Fibroblast of skin of left quadriceps (primary cell): ENCODE measurements around the gene EFNA3.

Experiments
- DNase-seq, 2 experiments: peaks; one replicate each; pipeline ENCODE4 v3.0.0-alpha.2; 2013; ENCODE audit warnings: low read depth in 2 of 2

The EFNA3 gene

GRCh38 chr1:155083052-155083541 is 4.5 kb downstream of the EFNA3 start:
- DNase-seq: no peak

GRCh38 chr1:155083865-155084721 is 5.5 kb downstream of the EFNA3 start:
- no peak for DNase-seq

DNA sequence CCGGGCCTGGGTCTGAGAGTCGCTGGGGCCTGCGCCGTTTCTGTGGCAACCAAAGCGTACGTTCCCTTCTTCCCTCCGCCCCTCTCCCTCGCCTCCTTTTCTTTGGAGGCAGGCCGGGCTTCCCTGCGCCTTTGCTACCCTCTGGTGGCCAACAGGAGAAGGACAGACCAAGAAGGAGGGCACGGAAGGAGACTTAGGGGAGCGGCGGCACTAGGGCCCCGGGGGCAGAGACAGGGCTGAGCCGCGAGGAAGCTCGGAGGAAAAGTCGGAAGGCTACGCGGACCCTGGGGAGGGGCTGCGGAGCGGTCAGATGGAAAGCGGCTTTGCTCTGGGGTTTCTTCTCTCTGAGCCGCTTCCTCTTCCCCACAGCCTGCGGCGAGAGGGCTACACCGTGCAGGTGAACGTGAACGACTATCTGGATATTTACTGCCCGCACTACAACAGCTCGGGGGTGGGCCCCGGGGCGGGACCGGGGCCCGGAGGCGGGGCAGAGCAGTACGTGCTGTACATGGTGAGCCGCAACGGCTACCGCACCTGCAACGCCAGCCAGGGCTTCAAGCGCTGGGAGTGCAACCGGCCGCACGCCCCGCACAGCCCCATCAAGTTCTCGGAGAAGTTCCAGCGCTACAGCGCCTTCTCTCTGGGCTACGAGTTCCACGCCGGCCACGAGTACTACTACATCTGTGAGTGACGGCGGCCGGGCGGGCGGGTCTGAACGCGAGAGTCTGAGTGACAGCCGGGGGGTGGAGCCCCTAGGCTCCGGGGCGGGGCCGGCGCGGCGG is 6.3 kb downstream of the EFNA3 start:
- peak; percentile 86 to 87 for DNase-seq

- no peak for DNase-seq
Observed at GRCh38 chr1:155085504-155086127, 7.0 kb downstream of the EFNA3 start.

- no peak for DNase-seq
Observed at GRCh38 chr1:155086128-155086741, 7.6 kb downstream of the EFNA3 start.

- DNase-seq: no peak
Observed at GRCh38 chr1:155086856-155087535, 8.4 kb downstream of the EFNA3 start.

GRCh38 chr1:155091071-155092051 is 12.7 kb downstream of the EFNA3 start:
- DNase-seq: no peak

GRCh38 chr1:155092131-155092530 is 13.5 kb downstream of the EFNA3 start:
- DNase-seq: no peak

- DNase-seq: no peak
Observed at GRCh38 chr1:155092641-155093040, 14.0 kb downstream of the EFNA3 start.

DNA sequence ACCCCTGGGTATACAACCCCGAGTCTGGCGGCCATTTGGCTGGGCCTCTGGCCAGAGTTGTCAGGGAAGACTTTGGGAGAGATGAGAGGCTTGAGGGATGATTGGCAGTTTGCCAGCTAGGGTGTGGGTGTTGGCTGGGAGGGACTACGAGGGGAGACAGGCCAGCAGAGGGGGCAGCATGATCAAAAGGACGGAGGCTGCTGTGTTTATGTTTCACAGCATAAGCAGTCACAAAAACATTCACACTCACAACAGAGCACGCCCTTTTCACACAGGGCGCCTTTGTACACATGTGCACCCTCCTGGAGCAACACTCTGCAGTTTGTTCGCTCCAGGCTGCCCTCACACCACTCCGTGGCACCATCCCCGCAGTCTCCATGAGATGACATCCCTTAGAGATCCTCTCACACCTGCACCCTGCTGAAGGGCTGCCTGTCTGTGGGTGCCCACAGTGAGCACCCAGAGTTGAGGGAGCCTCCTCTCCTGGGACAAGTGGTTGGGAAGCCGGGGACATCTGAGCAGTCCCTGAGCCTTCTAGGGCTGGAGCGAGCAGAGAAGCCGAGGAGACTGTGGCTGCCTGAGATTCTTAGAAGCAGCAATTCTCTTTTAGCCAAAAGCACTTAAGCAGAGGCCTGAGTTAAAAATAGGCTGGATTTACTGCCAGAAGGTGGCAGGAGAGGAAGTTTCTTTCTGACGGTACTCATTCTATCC is 15.4 kb downstream of the EFNA3 start:
- no peak for DNase-seq

DNA sequence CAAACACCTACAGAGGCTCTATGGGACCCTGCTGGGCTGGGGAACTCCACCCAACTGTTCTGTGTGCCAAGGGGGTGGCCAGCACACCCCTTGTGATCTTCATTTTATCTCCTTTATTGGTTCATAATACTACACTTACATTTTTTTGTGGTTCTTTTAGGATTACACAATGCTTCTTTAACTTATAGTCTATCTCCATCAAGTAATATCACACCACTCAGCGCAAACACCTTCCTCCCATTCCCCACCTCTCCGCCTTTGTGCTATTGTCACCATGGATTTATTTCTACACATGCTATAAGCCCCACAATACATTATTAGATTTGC is 15.9 kb downstream of the EFNA3 start:
- DNase-seq: no peak

- no peak for DNase-seq
Observed at GRCh38 chr1:155099331-155099730, 20.7 kb downstream of the EFNA3 start.

GRCh38 chr1:155103325-155103724 is 24.7 kb downstream of the EFNA3 start:
- DNase-seq: no peak

- DNase-seq: no peak
Observed at GRCh38 chr1:155104605-155105534, 26.2 kb downstream of the EFNA3 start.

GRCh38 chr1:155105604-155106011 is 27.0 kb downstream of the EFNA3 start:
- no peak for DNase-seq

- no peak for DNase-seq
Observed at GRCh38 chr1:155106862-155107261, 28.2 kb downstream of the EFNA3 start.

DNA sequence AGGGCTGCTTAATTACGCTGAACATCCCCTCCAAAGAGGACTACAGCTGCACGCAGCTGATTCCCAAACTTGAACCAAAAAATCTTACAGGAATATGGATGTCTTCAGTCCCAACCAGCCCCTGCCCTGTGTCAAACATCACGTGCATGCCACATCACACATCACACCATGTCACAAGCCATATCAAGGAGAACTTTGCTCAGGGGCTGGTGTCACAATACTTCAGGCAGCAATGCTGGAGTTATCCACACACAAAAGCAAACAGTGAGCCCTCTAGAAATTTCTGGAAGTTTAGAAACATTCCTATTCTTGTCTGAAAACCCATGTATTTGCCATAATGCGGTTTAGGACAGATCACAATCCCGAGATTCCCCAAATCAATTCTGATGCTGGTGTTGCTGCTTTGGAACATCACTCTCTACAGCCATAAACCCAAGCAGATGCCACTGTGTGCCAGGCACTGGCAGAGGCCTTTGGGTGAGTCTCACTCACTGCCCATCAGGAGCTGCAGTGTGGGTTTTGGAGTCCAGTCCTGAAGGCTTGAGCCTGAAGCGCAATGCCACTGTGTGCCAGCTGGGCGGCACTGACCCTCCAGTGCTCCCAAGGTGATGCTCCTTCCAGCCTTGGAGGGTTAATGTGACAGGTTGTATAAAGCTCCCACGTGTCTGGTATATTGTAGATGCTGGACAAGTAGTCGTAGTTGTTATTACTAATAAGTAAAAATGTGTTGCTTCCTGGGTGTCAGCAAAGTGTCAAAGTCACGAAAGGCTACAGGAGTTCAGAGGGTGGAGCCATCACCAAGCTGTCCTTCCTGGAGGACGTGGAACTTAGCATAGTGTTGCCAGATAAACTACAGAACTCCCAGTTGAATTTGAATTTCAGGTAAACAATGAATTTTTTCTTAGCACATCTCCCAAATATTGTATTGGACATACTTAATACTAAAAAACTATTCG is 28.9 kb downstream of the EFNA3 start:
- no peak for DNase-seq
